Measurements from ENCODE around the gene ALDH9A1. TPM values are rescaled to one million over a fixed set of nuclear protein-coding genes. Genes with fewer than 3 reads are reported as not detected.
A peak's percentile ranks its signal among the peaks of the same experiment; 100 is the strongest.

ALDH9A1 gene
- total RNA-seq, 4 donors from 2014 or later, result 55.3 to 109 (median 74.5) TPM

GRCh38 chr1:165632152-165632469 lies 66.3 kb downstream of the ALDH9A1 start:
- Histone ChIP-seq H3K27ac (peak overlapping the region; percentile 70 to 94 (median 91)), H3K9me3 (no peaks in the 10 kb centered on the region), H3K4me1 (peaks cover 0 to 61% (median 32%) of the 10 kb centered on the region in 4 donors), H3K36me3 (no peaks in the 10 kb centered on the region), H3K27me3 (no peaks in the 10 kb centered on the region), H3K4me3 (peak overlapping the region; percentile 69 to 85 (median 79))
- no peak for DNase-seq (ENCODE audit: low spot score in 2 of 2)
- 22 to 31% methylated on average over 5 of the region's 5 CpGs for WGBS, 2 donors
- TF ChIP-seq POLR2A (IDR thresholded peaks at IDR 0.05), result no peak
- TF ChIP-seq EP300 (IDR thresholded peaks at IDR 0.05), result no peak
- no peak for TF ChIP-seq CTCF (IDR thresholded peaks at IDR 0.05)

DNA sequence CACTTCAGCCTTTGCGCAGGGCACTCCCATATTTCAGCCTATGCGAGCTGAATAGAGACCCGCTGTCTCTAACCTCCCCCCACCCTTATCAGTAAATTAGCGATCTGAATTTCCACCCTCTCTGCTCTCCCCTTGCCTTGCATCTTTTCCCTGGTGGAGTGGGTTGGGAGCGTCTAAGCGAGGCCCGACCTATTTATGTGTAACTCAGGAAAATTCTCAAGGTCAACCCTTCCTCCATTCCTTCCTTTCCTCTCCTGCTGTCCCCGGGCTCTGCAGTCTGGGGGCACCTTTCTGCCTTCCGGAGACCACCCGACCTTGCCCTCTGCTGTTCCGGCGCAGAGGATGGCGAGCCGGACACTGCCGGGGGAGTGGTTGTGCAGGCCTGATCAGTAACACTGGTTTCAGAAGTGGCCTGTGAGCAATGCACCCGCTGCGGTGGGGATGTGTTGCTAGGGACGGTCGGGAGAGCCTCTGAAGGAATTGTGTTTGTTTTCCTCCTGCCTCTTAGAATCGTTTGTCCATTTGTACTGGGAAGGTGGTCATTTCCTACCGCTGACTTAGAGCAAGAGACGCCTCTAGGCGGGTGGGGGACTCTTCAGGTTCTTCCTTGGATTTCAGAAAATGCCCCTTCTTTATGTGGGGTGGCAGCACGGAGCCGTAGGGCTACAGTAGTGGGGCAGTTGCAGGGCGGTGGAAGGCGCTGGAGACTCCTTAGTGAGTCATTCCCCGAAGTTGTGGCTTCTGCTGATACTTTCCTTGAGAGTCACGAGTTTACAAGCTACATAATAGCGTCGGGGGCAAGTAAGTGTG lies 66.8 kb downstream of the ALDH9A1 start:
- H3K36me3 ChIP-seq, result no peaks in the 10 kb centered on the region
- H3K9me3 ChIP-seq, result no peaks in the 10 kb centered on the region
- peak overlapping the region; percentile 69 to 85 (median 79) for H3K4me3 ChIP-seq
- H3K27me3 ChIP-seq, result no peaks in the 10 kb centered on the region
- H3K27ac ChIP-seq, result peak overlapping the region; percentile 70 to 94 (median 91)
- H3K4me1 ChIP-seq, result peaks cover 0 to 55% (median 31%) of the 10 kb centered on the region in 4 donors
- peak; percentile 39 to 54 for DNase-seq (ENCODE audit: low spot score in 2 of 2)
- TF ChIP-seq CTCF (IDR thresholded peaks at IDR 0.05) (no peak), EP300 (IDR thresholded peaks at IDR 0.05) (no peak), POLR2A (IDR thresholded peaks at IDR 0.05) (no peak)
- 0 to 1% methylated on average over 31 of the region's 31 CpGs for WGBS, 2 donors

GRCh38 chr1:165630629-165631341 lies 67.6 kb downstream of the ALDH9A1 start, which contains the start of gene MGST3:
Gene MGST3 (plus strand): TSS chr1:165631234. CDS start chr1:165649848, 18,614 bp downstream.
- peak; percentile 87 for DNase-seq (ENCODE audit: low spot score in 2 of 2)
- Histone ChIP-seq H3K4me3 (peak within 1 kb of the TSS; percentile 69 to 85 (median 79)), H3K4me1 (peaks cover 0 to 48% (median 27%) of the 10 kb centered on the region in 4 donors), H3K9me3 (no peaks in the 10 kb centered on the region), H3K36me3 (no peaks in the 10 kb centered on the region), H3K27me3 (no peaks in the 10 kb centered on the region), H3K27ac (peak within 1 kb of the TSS; percentile 70 to 94 (median 91))
- 0 to 1% methylated on average over 50 to 56 of the region's 56 CpGs for WGBS, 2 donors
- peak; percentile 74 to 86 for TF ChIP-seq POLR2A (IDR thresholded peaks at IDR 0.05)
- TF ChIP-seq CTCF (IDR thresholded peaks at IDR 0.05), result no peak
- peak; percentile 48 to 91 for TF ChIP-seq EP300 (IDR thresholded peaks at IDR 0.05)

DNA sequence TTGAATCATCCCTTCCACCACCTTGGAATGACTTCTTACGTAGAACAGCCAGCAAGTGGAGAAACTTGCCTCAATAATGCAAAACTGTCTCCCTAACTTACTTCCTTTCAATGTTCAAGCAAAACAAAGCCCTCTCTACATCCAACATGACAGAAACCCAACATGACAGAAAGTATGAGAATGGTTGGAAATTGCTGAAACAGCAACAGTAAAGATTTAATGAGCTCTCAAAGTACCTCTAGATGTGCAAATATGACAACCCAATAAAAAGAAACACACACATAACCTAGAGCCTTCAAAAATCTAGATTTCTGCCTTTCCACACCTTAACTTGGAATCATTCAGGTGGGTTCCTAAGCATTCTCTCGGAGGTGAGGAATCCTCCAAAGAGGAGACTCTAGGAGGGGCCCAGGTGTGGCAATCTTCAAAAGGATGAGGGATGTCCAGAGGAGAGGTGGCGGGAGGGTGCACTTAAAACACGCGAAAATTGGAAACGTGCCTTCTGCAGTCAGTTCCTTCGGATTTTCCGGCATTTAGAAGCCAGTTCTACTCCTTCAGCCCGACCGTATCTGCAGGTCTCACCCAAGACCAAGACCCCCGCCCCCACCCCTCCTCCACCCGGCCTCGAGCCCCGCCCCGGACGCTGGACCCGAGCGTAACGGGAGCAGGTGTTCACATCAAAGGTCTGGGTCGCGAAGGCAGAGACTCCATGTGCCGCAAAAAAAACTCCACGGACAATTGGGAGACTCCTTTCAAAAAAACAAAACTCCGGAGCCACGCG lies 68.3 kb downstream of the ALDH9A1 start:
- Histone ChIP-seq H3K36me3 (no peaks in the 10 kb centered on the region), H3K27ac (peak overlapping the region; percentile 70 to 94 (median 91)), H3K4me3 (peak overlapping the region; percentile 69 to 85 (median 79))

More for the DNA sequence above, 68.3 kb downstream of the ALDH9A1 start:
- peaks cover 0 to 40% (median 21%) of the 10 kb centered on the region in 4 donors for H3K4me1 ChIP-seq
- 6 to 10% methylated on average over 25 to 26 of the region's 26 CpGs for WGBS, 2 donors
- no peaks in the 10 kb centered on the region for H3K27me3 ChIP-seq
- H3K9me3 ChIP-seq, result no peaks in the 10 kb centered on the region
- no peak for DNase-seq (ENCODE audit: low spot score in 2 of 2)
- TF ChIP-seq CTCF (IDR thresholded peaks at IDR 0.05) (no peak), POLR2A (IDR thresholded peaks at IDR 0.05) (no peak), EP300 (IDR thresholded peaks at IDR 0.05) (no peak)

Measured in tibial nerve (tissue), 4 donors.